ENCODE measurements around the gene TMEM117. TPM values are rescaled to one million over a fixed set of nuclear protein-coding genes. Genes with fewer than 3 reads are reported as not detected.
"Not testable (repeated sequence)": the region's sequence is repeated elsewhere in the genome, so short reads cannot be mapped to it uniquely, and the experiment has no call there.

The TMEM117 gene
- total RNA-seq, 5 donors from 2014 or later (not counting 1 experiment from before 2014, with no cell fraction given) = 3.3 to 4.4 (median 3.9) TPM

DNA sequence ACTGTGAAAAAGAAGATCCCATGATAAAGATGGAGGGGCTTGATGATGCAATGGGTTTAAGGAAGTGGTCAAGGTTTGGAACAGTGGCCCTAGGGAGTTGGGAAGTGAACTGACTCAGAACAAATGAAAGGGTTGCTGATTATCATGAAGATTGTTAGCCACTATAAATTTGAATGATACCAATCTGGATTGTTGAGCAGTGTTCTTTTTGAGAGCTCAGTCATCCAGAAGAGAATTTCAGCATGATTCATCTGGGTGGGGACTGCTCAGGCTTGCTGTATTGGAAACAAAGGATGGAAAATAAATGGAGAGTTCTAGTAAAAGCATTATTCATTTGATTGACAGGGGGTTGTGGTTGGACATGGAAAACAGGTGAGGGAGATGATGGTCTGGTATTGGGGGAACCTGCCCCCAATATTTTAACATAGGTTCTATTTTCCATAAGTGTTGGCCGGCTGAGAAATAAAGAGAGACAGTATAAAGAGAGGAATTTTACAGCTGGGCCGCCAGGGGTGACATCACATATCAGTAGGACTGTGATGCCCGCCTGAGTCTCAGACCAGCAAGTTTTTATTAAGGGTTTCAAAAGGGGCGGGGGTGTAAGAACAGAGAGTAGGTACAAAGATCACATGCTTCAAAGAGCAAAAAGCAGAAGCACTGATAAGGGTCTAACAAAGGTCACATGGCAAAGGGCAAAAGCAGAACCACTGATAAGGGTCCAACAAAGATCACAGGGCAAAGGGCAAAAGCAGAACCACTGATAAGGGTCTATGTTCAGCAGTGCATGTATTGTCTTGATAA, 11.7 kb downstream of the TMEM117 start:
- H3K4me3 Mint-ChIP-seq; H3K27ac ChIP-seq (ENCODE audit: low read length); H3K4me1 ChIP-seq (ENCODE audit: control insufficient read depth in 1 of 2, extremely low read depth in 1 of 2, insufficient read depth in 2 of 2, low read length in 2 of 2); H3K4me3 ChIP-seq (ENCODE audit: control insufficient read depth in 1 of 2, extremely low read depth in 1 of 2, low read length in 1 of 2); H3K27me3 Mint-ChIP-seq; CTCF ChIA-PET; H3K27ac Mint-ChIP-seq; H3K27me3 ChIP-seq (replicated peaks in 1 of 2; ENCODE audit: control insufficient read depth in 2 of 2, extremely low read depth in 1 of 2, insufficient read depth in 2 of 2, low read length in 1 of 2); H3K9me3 ChIP-seq; H3K36me3 ChIP-seq (ENCODE audit: control insufficient read depth in 2 of 2, extremely low read depth in 1 of 2, insufficient read depth in 1 of 2, low read length in 1 of 2); POLR2A ChIA-PET; H3K4me1 Mint-ChIP-seq; ATAC-seq (replicated peaks in 1 of 4); DNase-seq: not testable (repeated sequence)
- peaks cover 41% of the 10 kb centered on the region for H3K36me3 Mint-ChIP-seq
- peaks cover 8 to 12% (median 11%) of the 10 kb centered on the region in 3 donors for H3K9me3 Mint-ChIP-seq
- 83% methylated on average over 1 of the region's 4 CpGs for WGBS (ENCODE audit: insufficient coverage)

DNA sequence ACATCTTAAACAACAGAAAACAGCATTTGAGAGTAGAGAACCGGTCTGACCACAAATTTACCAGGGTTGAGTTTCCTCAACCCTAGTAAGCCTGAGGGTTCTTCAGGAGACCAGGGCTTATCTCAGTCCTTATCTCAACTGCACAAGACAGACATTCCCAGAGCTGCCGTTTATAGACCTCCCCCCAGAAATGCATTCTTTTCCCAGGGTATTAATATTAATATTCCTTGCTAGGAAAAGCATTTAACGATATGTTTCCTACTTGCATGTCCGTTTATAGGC, 12.3 kb downstream of the TMEM117 start:
- Histone ChIP-seq H3K36me3 (ENCODE audit: control insufficient read depth in 2 of 2, extremely low read depth in 1 of 2, insufficient read depth in 1 of 2, low read length in 1 of 2) (peaks cover 0 to 2% of the 10 kb centered on the region in 2 donors), H3K27ac (ENCODE audit: low read length) (no peak overlapping the region), H3K4me3 (ENCODE audit: control insufficient read depth in 1 of 2, extremely low read depth in 1 of 2, low read length in 1 of 2) (no peak overlapping the region), H3K4me1 (ENCODE audit: control insufficient read depth in 1 of 2, extremely low read depth in 1 of 2, insufficient read depth in 2 of 2, low read length in 2 of 2) (no peaks in the 10 kb centered on the region), H3K9me3 (no peaks in the 10 kb centered on the region), H3K27me3 (replicated peaks in 1 of 2; ENCODE audit: control insufficient read depth in 2 of 2, extremely low read depth in 1 of 2, insufficient read depth in 2 of 2, low read length in 1 of 2) (no peaks in the 10 kb centered on the region)
- no peaks in the 10 kb centered on the region for H3K4me1 Mint-ChIP-seq
- no peak for ATAC-seq (replicated peaks in 1 of 4)
- CTCF ChIA-PET = no interaction called here
- no peak overlapping the region for H3K4me3 Mint-ChIP-seq
- no peaks in the 10 kb centered on the region for H3K27me3 Mint-ChIP-seq
- WGBS (ENCODE audit: insufficient coverage) = 100% methylated on average over 1 of the region's 4 CpGs
- POLR2A ChIA-PET = no interaction called here
- peaks cover 8 to 12% (median 11%) of the 10 kb centered on the region in 3 donors for H3K9me3 Mint-ChIP-seq
- H3K27ac Mint-ChIP-seq = no peak overlapping the region
- H3K36me3 Mint-ChIP-seq = peaks cover 41% of the 10 kb centered on the region
- no peak for DNase-seq

DNA sequence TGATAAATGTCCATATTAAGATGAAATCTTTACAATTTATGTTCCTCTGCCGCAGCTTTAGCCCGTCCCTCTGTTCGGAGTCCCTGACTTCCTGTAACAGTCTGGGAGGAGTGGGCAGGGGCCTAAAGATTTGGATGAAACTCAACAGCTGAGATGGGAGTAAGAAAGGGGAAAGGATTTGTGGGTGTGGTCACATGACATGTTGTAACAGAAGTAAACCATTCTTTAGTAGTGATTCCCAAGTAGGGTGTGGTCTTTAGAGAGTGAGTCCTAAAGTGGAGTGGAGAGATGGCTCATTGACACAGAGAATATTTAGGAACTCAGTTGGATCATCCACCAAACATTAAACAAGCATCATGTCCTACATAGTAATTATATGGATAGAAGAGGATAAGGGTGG, 12.9 kb downstream of the TMEM117 start:
- ChIA-PET CTCF (no interaction called here), POLR2A (no interaction called here)
- no peak overlapping the region for H3K4me3 Mint-ChIP-seq
- H3K27me3 ChIP-seq (replicated peaks in 1 of 2; ENCODE audit: control insufficient read depth in 2 of 2, extremely low read depth in 1 of 2, insufficient read depth in 2 of 2, low read length in 1 of 2) = no peaks in the 10 kb centered on the region
- no peak for DNase-seq
- H3K27me3 Mint-ChIP-seq = no peaks in the 10 kb centered on the region
- H3K9me3 Mint-ChIP-seq = peaks cover 8 to 12% (median 11%) of the 10 kb centered on the region in 3 donors
- ATAC-seq (replicated peaks in 1 of 4) = no peak
- no peak overlapping the region for H3K4me3 ChIP-seq (ENCODE audit: control insufficient read depth in 1 of 2, extremely low read depth in 1 of 2, low read length in 1 of 2)
- H3K36me3 Mint-ChIP-seq = peaks cover 41% of the 10 kb centered on the region
- no peaks in the 10 kb centered on the region for H3K4me1 Mint-ChIP-seq
- no peak overlapping the region for H3K27ac Mint-ChIP-seq
- H3K4me1 ChIP-seq (ENCODE audit: control insufficient read depth in 1 of 2, extremely low read depth in 1 of 2, insufficient read depth in 2 of 2, low read length in 2 of 2) = no peaks in the 10 kb centered on the region
- H3K27ac ChIP-seq (ENCODE audit: low read length) = no peak overlapping the region
- H3K36me3 ChIP-seq (ENCODE audit: control insufficient read depth in 2 of 2, extremely low read depth in 1 of 2, insufficient read depth in 1 of 2, low read length in 1 of 2) = peaks cover 0 to 2% of the 10 kb centered on the region in 2 donors
- WGBS (ENCODE audit: insufficient coverage) = 100% methylated on average over 3 of the region's 3 CpGs
- no peaks in the 10 kb centered on the region for H3K9me3 ChIP-seq

DNA sequence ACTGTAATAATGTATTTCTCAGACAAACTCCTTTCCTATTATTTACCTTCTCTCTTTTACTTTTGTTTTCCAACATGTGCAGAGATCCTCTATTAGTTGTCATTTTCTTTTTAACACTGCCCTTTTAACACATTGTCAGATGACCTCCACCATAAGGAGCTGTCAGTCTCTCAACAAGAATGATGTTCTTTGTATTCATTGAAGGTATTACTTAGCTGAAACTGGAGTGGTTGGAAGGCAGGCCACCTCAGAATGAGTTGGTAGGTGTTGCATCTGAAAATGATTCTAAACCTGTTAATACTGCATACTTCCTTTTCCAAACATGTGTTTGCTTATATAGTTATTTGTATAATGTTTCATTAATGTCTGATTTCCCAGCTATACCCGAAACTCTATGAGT, 16.9 kb downstream of the TMEM117 start:
- Mint-ChIP-seq H3K36me3 (peaks cover 18% of the 10 kb centered on the region), H3K4me3 (no peak overlapping the region), H3K27ac (no peak overlapping the region), H3K9me3 (peaks cover 2 to 3% (median 3%) of the 10 kb centered on the region in 3 donors), H3K27me3 (no peaks in the 10 kb centered on the region), H3K4me1 (no peaks in the 10 kb centered on the region)
- WGBS (ENCODE audit: insufficient coverage) = no CpG with 5 or more reads among the region's 1 CpG
- ChIA-PET CTCF (interaction anchor here in 1 of 2 donors (0.9 kb wide), 1 partner anchor 69 kb away, joined by 3 read pairs; no protein-coding TSS in a partner anchor), POLR2A (no interaction called here)
- Histone ChIP-seq H3K9me3 (no peaks in the 10 kb centered on the region), H3K27me3 (replicated peaks in 1 of 2; ENCODE audit: control insufficient read depth in 2 of 2, extremely low read depth in 1 of 2, insufficient read depth in 2 of 2, low read length in 1 of 2) (peaks cover 0 to 2% of the 10 kb centered on the region in 2 experiments), H3K4me3 (ENCODE audit: control insufficient read depth in 1 of 2, extremely low read depth in 1 of 2, low read length in 1 of 2) (no peak overlapping the region), H3K27ac (ENCODE audit: low read length) (no peak overlapping the region), H3K4me1 (ENCODE audit: control insufficient read depth in 1 of 2, extremely low read depth in 1 of 2, insufficient read depth in 2 of 2, low read length in 2 of 2) (no peaks in the 10 kb centered on the region), H3K36me3 (ENCODE audit: control insufficient read depth in 2 of 2, extremely low read depth in 1 of 2, insufficient read depth in 1 of 2, low read length in 1 of 2) (no peaks in the 10 kb centered on the region)
- DNase-seq (no peak), ATAC-seq (replicated peaks in 1 of 4) (no peak)

DNA sequence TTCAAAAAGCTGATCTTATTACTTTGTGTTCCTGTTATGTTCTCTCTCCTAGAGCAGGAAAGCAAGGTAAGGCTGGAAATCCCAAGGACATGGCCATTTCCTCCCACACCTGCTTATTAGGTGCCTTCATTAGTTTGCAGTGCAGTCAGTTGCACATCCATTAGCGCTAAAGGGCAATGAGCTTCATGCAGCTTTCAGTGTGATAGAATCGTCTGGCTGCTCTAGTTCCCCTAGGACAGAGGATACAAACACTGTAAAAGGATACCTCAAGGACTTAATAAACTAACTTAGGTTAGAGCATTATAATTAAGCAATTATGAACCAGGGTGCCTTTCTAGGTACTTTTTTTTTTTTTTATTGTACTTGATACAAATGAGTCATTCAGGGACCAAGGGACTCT, 21.1 kb downstream of the TMEM117 start:
- H3K4me1 Mint-ChIP-seq = no peaks in the 10 kb centered on the region
- H3K27ac Mint-ChIP-seq = no peak overlapping the region
- no peaks in the 10 kb centered on the region for H3K27me3 Mint-ChIP-seq
- no peak overlapping the region for H3K4me3 Mint-ChIP-seq
- no peaks in the 10 kb centered on the region for H3K9me3 Mint-ChIP-seq
- H3K4me3 ChIP-seq (ENCODE audit: control insufficient read depth in 1 of 2, extremely low read depth in 1 of 2, low read length in 1 of 2) = no peak overlapping the region
- DNase-seq = no peak
- H3K27ac ChIP-seq (ENCODE audit: low read length) = no peak overlapping the region
- H3K4me1 ChIP-seq (ENCODE audit: control insufficient read depth in 1 of 2, extremely low read depth in 1 of 2, insufficient read depth in 2 of 2, low read length in 2 of 2) = no peaks in the 10 kb centered on the region
- peaks cover 0 to 2% of the 10 kb centered on the region in 2 experiments for H3K27me3 ChIP-seq (replicated peaks in 1 of 2; ENCODE audit: control insufficient read depth in 2 of 2, extremely low read depth in 1 of 2, insufficient read depth in 2 of 2, low read length in 1 of 2)
- no peaks in the 10 kb centered on the region for H3K9me3 ChIP-seq
- POLR2A ChIA-PET = no interaction called here
- no peak for ATAC-seq (replicated peaks in 1 of 4)
- H3K36me3 Mint-ChIP-seq = peaks cover 3% of the 10 kb centered on the region
- no peaks in the 10 kb centered on the region for H3K36me3 ChIP-seq (ENCODE audit: control insufficient read depth in 2 of 2, extremely low read depth in 1 of 2, insufficient read depth in 1 of 2, low read length in 1 of 2)
- CTCF ChIA-PET = no interaction called here
- no CpG with 5 or more reads among the region's 2 CpGs for WGBS (ENCODE audit: insufficient coverage)

DNA sequence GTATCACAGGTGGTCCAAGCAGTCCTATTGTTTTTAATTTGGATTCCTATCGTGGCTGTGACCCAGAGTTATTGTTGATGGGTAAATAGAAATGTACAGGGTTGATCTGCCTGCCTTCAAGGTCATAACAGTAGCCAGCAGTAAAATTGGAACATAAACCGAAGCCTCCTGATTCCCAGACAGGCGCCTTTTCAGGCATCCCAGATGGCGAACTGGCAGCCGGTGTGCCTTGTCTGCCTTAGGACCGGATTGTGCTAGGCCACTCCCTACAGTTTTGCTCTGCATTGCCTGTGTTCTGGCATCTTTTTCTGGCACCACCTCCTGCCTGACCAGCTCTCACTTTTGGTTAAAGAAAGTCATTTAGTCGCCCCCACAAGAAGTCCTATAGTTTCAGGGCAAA, 22.2 kb downstream of the TMEM117 start:
- DNase-seq = no peak
- ATAC-seq (replicated peaks in 1 of 4) = no peak
- Histone ChIP-seq H3K36me3 (ENCODE audit: control insufficient read depth in 2 of 2, extremely low read depth in 1 of 2, insufficient read depth in 1 of 2, low read length in 1 of 2) (no peaks in the 10 kb centered on the region), H3K4me3 (ENCODE audit: control insufficient read depth in 1 of 2, extremely low read depth in 1 of 2, low read length in 1 of 2) (no peak overlapping the region), H3K9me3 (no peaks in the 10 kb centered on the region), H3K27ac (ENCODE audit: low read length) (no peak overlapping the region), H3K27me3 (replicated peaks in 1 of 2; ENCODE audit: control insufficient read depth in 2 of 2, extremely low read depth in 1 of 2, insufficient read depth in 2 of 2, low read length in 1 of 2) (peaks cover 0 to 2% of the 10 kb centered on the region in 2 experiments), H3K4me1 (ENCODE audit: control insufficient read depth in 1 of 2, extremely low read depth in 1 of 2, insufficient read depth in 2 of 2, low read length in 2 of 2) (no peaks in the 10 kb centered on the region)
- Mint-ChIP-seq H3K27ac (no peak overlapping the region), H3K36me3 (peaks cover 3% of the 10 kb centered on the region), H3K4me1 (no peaks in the 10 kb centered on the region), H3K9me3 (no peaks in the 10 kb centered on the region), H3K27me3 (no peaks in the 10 kb centered on the region), H3K4me3 (no peak overlapping the region)
- CTCF ChIA-PET = no interaction called here
- WGBS (ENCODE audit: insufficient coverage) = 89% methylated on average over 7 of the region's 7 CpGs
- POLR2A ChIA-PET = no interaction called here

DNA sequence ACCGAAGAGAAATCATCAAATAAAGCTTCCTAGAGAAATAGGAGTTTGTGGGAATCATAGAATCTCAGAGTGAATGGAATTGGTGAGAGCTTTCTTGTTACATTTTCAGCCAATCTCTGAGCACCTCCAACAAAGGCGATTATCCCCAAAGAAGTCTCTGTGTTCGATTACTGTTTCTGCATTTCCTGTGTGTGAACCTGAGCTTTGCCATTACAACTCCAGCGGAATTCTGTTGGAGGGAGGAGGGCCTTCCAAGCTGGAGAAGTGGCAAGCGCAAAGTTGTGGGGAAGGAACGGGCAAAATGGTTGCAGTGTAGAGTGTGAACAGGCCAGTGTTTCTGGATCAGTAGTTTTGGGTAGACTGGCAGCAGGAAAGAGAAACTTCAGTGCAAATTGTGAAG, 23.1 kb downstream of the TMEM117 start:
- ATAC-seq (replicated peaks in 1 of 4) (no peak), DNase-seq (no peak)
- ChIA-PET POLR2A (no interaction called here), CTCF (no interaction called here)
- Mint-ChIP-seq H3K4me3 (no peak overlapping the region), H3K27ac (no peak overlapping the region), H3K9me3 (no peaks in the 10 kb centered on the region), H3K27me3 (no peaks in the 10 kb centered on the region), H3K4me1 (no peaks in the 10 kb centered on the region), H3K36me3 (peaks cover 3% of the 10 kb centered on the region)
- 96% methylated on average over 4 of the region's 6 CpGs for WGBS (ENCODE audit: insufficient coverage)
- no peaks in the 10 kb centered on the region for H3K4me1 ChIP-seq (ENCODE audit: control insufficient read depth in 1 of 2, extremely low read depth in 1 of 2, insufficient read depth in 2 of 2, low read length in 2 of 2)
- H3K4me3 ChIP-seq (ENCODE audit: control insufficient read depth in 1 of 2, extremely low read depth in 1 of 2, low read length in 1 of 2) = no peak overlapping the region
- no peaks in the 10 kb centered on the region for H3K9me3 ChIP-seq
- no peak overlapping the region for H3K27ac ChIP-seq (ENCODE audit: low read length)
- no peaks in the 10 kb centered on the region for H3K36me3 ChIP-seq (ENCODE audit: control insufficient read depth in 2 of 2, extremely low read depth in 1 of 2, insufficient read depth in 1 of 2, low read length in 1 of 2)
- peaks cover 0 to 2% of the 10 kb centered on the region in 2 experiments for H3K27me3 ChIP-seq (replicated peaks in 1 of 2; ENCODE audit: control insufficient read depth in 2 of 2, extremely low read depth in 1 of 2, insufficient read depth in 2 of 2, low read length in 1 of 2)
